Mesenchymal stem cell (in vitro differentiated cells and primary cell): ENCODE measurements around the gene ARHGEF40.

Source experiments
- DNase-seq: peaks from one replicate; pipeline ENCODE4 v3.0.0-alpha.2; 2013
- H2AFZ ChIP-seq: one replicate; pipeline ENCODE4 v1.6.1; 2013; ENCODE audit warnings: low read depth, mild to moderate bottlenecking, control low read depth, inconsistent platforms, low read length, moderate library complexity
- H2AK5ac ChIP-seq: 2 replicates; pipeline ENCODE4 v1.6.1; 2013; ENCODE audit warnings: low read length, moderate library complexity, mild to moderate bottlenecking, inconsistent platforms; ENCODE audit not compliant: severe bottlenecking
- H2BK120ac ChIP-seq: one replicate; pipeline ENCODE4 v1.6.1; 2013; ENCODE audit warnings: low read depth, mild to moderate bottlenecking, inconsistent platforms, low read length, moderate library complexity
- H2BK12ac ChIP-seq, 2 experiments: one replicate each; pipeline ENCODE4 v1.6.1; 2013; ENCODE audit warnings: inconsistent platforms in 2 of 2, low read length in 2 of 2, mild to moderate bottlenecking in 2 of 2, moderate library complexity in 2 of 2, control low read depth in 1 of 2
- H2BK15ac ChIP-seq: one replicate; pipeline ENCODE4 v1.6.1; 2013; ENCODE audit warnings: mild to moderate bottlenecking, low read depth, inconsistent platforms; ENCODE audit not compliant: poor library complexity, severe bottlenecking
- H2BK5ac ChIP-seq: 2 replicates; pipeline ENCODE4 v1.6.1; 2013; ENCODE audit warnings: low read depth, mild to moderate bottlenecking, low read length, control low read depth, inconsistent platforms; ENCODE audit not compliant: poor library complexity, severe bottlenecking
- H3K14ac ChIP-seq, 2 experiments: one replicate each; pipeline ENCODE4 v1.6.1; 2013; ENCODE audit warnings: inconsistent platforms in 2 of 2, low read length in 2 of 2, control low read depth in 1 of 2, mild to moderate bottlenecking in 1 of 2, moderate library complexity in 1 of 2
- H3K18ac ChIP-seq, 2 experiments: one replicate each; pipeline ENCODE4 v1.6.1; 2013; ENCODE audit warnings: inconsistent platforms in 2 of 2, low read length in 2 of 2, control low read depth in 1 of 2, low read depth in 1 of 2, mild to moderate bottlenecking in 1 of 2
- H3K23ac ChIP-seq, 2 experiments: one replicate each; pipeline ENCODE4 v1.6.1; 2013; ENCODE audit warnings: inconsistent platforms in 2 of 2, low read length in 2 of 2, mild to moderate bottlenecking in 2 of 2, moderate library complexity in 2 of 2, control low read depth in 1 of 2
- H3K27ac ChIP-seq: 2 replicates; pipeline ENCODE4 v1.5.1; 2013; ENCODE audit warnings: mild to moderate bottlenecking, moderate library complexity, low read length, control low read depth, inconsistent platforms; ENCODE audit not compliant: poor library complexity, severe bottlenecking
- H3K27me3 ChIP-seq, 2 experiments: 2 replicates each; pipeline versions ENCODE4 v1.6.1 to v1.7.0; 2013; ENCODE audit warnings: low read length in 2 of 2, mild to moderate bottlenecking in 2 of 2, moderate library complexity in 2 of 2, control low read depth in 1 of 2, inconsistent platforms in 1 of 2; ENCODE audit not compliant: control insufficient read depth in 1 of 2, insufficient read depth in 1 of 2
- H3K36me3 ChIP-seq, 2 experiments: 2 replicates each; pipeline versions ENCODE4 v1.6.1 to v1.7.0; 2013; ENCODE audit warnings: low read length in 2 of 2, control low read depth in 1 of 2, inconsistent platforms in 1 of 2, low read depth in 1 of 2, mild to moderate bottlenecking in 1 of 2; ENCODE audit not compliant: insufficient read depth in 2 of 2, control insufficient read depth in 1 of 2
- H3K4ac ChIP-seq, 2 experiments: one replicate each; pipeline ENCODE4 v1.6.1; 2013; ENCODE audit warnings: inconsistent platforms in 2 of 2, low read length in 2 of 2, mild to moderate bottlenecking in 2 of 2, moderate library complexity in 2 of 2, control low read depth in 1 of 2, low read depth in 1 of 2
- H3K4me1 ChIP-seq: 2 replicates; pipeline ENCODE4 v1.6.1; 2013; ENCODE audit warnings: low read depth, low read length, control low read depth; ENCODE audit not compliant: control insufficient read depth, insufficient read depth
- H3K4me2 ChIP-seq: 2 replicates; pipeline ENCODE4 v1.6.1; 2013; ENCODE audit warnings: low read length, mild to moderate bottlenecking, inconsistent platforms; ENCODE audit not compliant: poor library complexity, severe bottlenecking
- H3K4me3 ChIP-seq, 2 experiments: 2 replicates each; pipeline versions ENCODE4 v1.5.1 to v1.7.0; 2013; ENCODE audit warnings: low read length in 2 of 2, mild to moderate bottlenecking in 2 of 2, control low read depth in 1 of 2, low read depth in 1 of 2; ENCODE audit not compliant: insufficient read depth in 1 of 2
- H3K79me1 ChIP-seq: replicated peaks from 2 replicates; pipeline ENCODE4 v1.6.1; 2013; ENCODE audit warnings: mild to moderate bottlenecking, control low read depth, low read length, inconsistent platforms; ENCODE audit not compliant: poor library complexity, severe bottlenecking
- H3K9ac ChIP-seq: 2 replicates; pipeline ENCODE4 v1.7.0; 2013; ENCODE audit warnings: mild to moderate bottlenecking, low read length, moderate library complexity
- H3K9me3 ChIP-seq: 2 replicates; pipeline ENCODE4 v1.7.0; 2013; ENCODE audit warnings: mild to moderate bottlenecking, low read length; ENCODE audit not compliant: control insufficient read depth
- H4K8ac ChIP-seq: one replicate; pipeline ENCODE4 v1.6.1; 2013; ENCODE audit warnings: inconsistent platforms, mild to moderate bottlenecking, low read length, moderate library complexity
- H4K91ac ChIP-seq: one replicate; pipeline ENCODE4 v1.6.1; 2013; ENCODE audit warnings: mild to moderate bottlenecking, low read length, inconsistent platforms
- WGBS: methylation state at CpG from one replicate; pipeline ENCODE4 v1.1.7; 2013; ENCODE audit warnings: mixed read lengths; 5-methylcytosine and 5-hydroxymethylcytosine counted together

Gene ARHGEF40

DNA sequence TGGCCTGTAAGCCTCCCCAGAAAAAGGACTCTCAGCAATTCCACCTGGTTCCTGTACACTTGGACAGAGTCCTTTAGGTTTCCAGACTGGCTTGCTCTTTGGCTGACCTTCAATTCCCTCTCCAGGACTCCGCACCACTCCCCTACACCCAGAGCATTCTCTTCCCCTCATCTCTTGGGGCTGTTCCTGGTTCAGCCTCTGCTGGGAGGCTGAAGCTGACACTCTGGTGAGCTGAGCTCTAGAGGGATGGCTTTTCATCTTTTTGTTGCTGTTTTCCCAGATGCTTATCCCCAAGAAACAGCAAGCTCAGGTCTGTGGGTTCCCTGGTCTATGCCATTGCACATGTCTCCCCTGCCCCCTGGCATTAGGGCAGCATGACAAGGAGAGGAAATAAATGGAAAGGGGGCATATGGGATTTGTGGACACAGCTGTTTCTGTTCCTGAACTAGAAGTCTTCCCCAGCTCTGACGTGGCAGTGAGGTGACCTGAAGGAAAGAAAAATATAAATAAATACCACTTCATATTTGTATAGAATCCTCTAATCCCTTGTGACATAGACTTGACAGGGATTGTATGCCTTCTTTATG, 26.6 kb upstream of the ARHGEF40 start:
- no peak overlapping the region for H4K91ac ChIP-seq
- no peak overlapping the region for H2BK12ac ChIP-seq
- 80% methylated on average over 1 of the region's 2 CpGs for WGBS
- no peak overlapping the region for H3K14ac ChIP-seq
- H3K27ac ChIP-seq, result no peak overlapping the region
- H3K36me3 ChIP-seq, result no peaks in the 10 kb centered on the region
- H2BK120ac ChIP-seq, result no peak overlapping the region
- H3K79me1 ChIP-seq, result no peaks in the 10 kb centered on the region
- H3K23ac ChIP-seq, result no peak overlapping the region
- no peak overlapping the region for H4K8ac ChIP-seq
- H3K18ac ChIP-seq, result no peak overlapping the region
- no peak overlapping the region for H2AK5ac ChIP-seq
- no peak overlapping the region for H3K9ac ChIP-seq
- H3K4ac ChIP-seq, result no peak overlapping the region
- H3K27me3 ChIP-seq, result peaks cover 0 to 8% of the 10 kb centered on the region in 2 experiments
- H3K4me2 ChIP-seq, result no peak overlapping the region
- no peak overlapping the region for H2AFZ ChIP-seq
- peaks cover 7% of the 10 kb centered on the region for H3K4me1 ChIP-seq
- no peak for DNase-seq
- no peak overlapping the region for H2BK5ac ChIP-seq
- H2BK15ac ChIP-seq, result no peak overlapping the region
- no peaks in the 10 kb centered on the region for H3K9me3 ChIP-seq
- H3K4me3 ChIP-seq, result no peak overlapping the region

DNA sequence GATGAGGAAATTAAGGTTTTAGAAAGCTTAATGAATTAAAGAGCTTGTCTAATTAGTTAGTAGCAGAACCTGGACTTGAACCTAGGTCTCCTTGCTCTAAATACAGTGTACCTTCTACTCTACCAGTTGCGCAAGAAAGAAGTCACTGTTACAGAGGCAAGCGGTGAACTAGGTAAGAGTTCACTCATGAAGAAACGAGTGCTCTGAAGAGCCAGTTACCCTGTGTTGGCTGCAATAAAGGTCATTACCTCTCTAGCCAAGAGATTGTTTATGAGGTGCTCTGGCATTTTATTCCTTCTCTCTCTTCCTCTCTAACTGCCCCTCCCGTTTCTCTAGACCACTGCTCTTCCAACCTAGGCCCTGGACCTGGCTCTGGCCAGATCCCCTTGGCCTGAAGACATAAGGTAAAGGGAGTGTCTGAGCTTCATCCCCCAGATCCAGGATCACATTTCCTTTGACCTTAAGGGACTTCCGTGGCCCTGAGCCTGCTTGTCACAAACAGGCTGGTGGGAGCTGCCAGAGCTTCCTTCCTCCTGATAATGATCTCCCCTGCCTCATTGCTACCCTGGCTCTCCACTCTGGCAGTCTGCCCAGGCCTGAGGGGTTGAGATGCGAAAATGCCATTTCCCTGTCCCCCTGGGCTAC, 26.0 kb upstream of the ARHGEF40 start:
- peaks cover 0 to 8% of the 10 kb centered on the region in 2 experiments for H3K27me3 ChIP-seq
- no peak for DNase-seq
- no peak overlapping the region for H3K23ac ChIP-seq
- no peak overlapping the region for H3K4me3 ChIP-seq
- 36% methylated on average over 4 of the region's 6 CpGs for WGBS
- H2BK15ac ChIP-seq, result no peak overlapping the region
- no peak overlapping the region for H2AK5ac ChIP-seq
- no peaks in the 10 kb centered on the region for H3K9me3 ChIP-seq
- no peak overlapping the region for H4K91ac ChIP-seq
- no peaks in the 10 kb centered on the region for H3K79me1 ChIP-seq
- H3K4ac ChIP-seq, result no peak overlapping the region
- peaks cover 5% of the 10 kb centered on the region for H3K4me1 ChIP-seq
- no peak overlapping the region for H2BK120ac ChIP-seq
- H3K27ac ChIP-seq, result no peak overlapping the region
- no peak overlapping the region for H3K9ac ChIP-seq
- no peak overlapping the region for H3K4me2 ChIP-seq
- H2BK12ac ChIP-seq, result peak overlapping the region in 1 of 2 experiments; percentile 50
- no peak overlapping the region for H3K14ac ChIP-seq
- peak overlapping the region; percentile 25 for H4K8ac ChIP-seq
- no peak overlapping the region for H2AFZ ChIP-seq
- no peaks in the 10 kb centered on the region for H3K36me3 ChIP-seq
- H2BK5ac ChIP-seq, result no peak overlapping the region
- no peak overlapping the region for H3K18ac ChIP-seq

DNA sequence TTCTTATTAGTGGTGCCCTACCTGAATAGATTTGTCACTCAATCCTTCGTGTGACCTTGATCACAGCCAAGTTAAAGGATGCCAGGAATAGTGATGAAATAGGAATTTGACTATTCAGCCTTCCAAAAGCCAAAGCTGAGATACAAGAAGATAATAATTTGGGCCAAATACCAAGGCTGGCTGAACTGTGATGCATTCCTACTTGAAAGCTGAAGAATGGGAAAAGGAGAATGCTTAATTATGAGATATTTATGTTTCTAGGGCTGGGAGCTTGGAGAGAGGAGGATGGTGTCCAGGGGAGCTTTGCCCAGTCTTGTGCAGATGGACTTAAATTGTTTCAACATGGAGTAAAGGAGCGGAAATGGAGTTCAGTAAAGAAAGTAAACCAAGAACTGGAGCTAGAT, 22.7 kb upstream of the ARHGEF40 start:
- Histone ChIP-seq H3K23ac (no peak overlapping the region), H3K18ac (no peak overlapping the region), H2BK5ac (no peak overlapping the region), H2AK5ac (no peak overlapping the region), H3K79me1 (no peaks in the 10 kb centered on the region), H2BK120ac (no peak overlapping the region), H3K27me3 (peaks cover 0 to 8% of the 10 kb centered on the region in 2 experiments), H2AFZ (no peak overlapping the region), H3K4ac (no peak overlapping the region), H3K4me2 (no peak overlapping the region), H4K91ac (no peak overlapping the region), H3K4me1 (peaks cover 5% of the 10 kb centered on the region), H3K9me3 (no peaks in the 10 kb centered on the region), H3K9ac (no peak overlapping the region), H3K36me3 (no peaks in the 10 kb centered on the region), H4K8ac (no peak overlapping the region), H3K27ac (no peak overlapping the region), H2BK12ac (no peak overlapping the region), H3K14ac (no peak overlapping the region), H2BK15ac (no peak overlapping the region), H3K4me3 (no peak overlapping the region)
- 90% methylated on average over 2 of the region's 2 CpGs for WGBS
- DNase-seq, result no peak

DNA sequence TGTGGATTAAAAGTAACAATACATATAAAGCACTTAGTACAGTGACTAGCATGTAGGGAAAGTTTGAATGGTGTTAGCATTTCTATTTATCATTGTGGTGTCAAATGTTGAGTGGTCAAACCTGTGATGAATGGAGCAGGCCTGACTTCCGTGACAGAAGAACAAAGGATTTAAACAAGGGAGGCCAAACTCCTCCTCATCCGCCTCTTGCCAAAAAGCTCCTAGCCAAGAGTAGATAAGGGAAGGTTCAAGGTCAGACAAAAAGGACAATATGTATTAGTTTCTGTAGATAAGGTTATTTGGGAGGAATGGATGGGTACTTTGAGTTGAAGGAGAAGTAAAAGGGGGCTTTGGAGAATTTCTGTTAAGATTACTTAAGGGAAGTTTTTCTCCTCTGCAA, 21.5 kb upstream of the ARHGEF40 start:
- no peak for DNase-seq
- Histone ChIP-seq H3K9me3 (no peaks in the 10 kb centered on the region), H2AK5ac (no peak overlapping the region), H3K79me1 (no peaks in the 10 kb centered on the region), H3K4me2 (no peak overlapping the region), H2AFZ (no peak overlapping the region), H3K4ac (no peak overlapping the region), H3K18ac (no peak overlapping the region), H3K27me3 (peaks cover 0 to 8% of the 10 kb centered on the region in 2 experiments), H3K14ac (no peak overlapping the region), H3K4me1 (no peaks in the 10 kb centered on the region), H2BK120ac (no peak overlapping the region), H2BK5ac (no peak overlapping the region), H3K23ac (no peak overlapping the region), H2BK12ac (no peak overlapping the region), H3K9ac (no peak overlapping the region), H2BK15ac (no peak overlapping the region), H4K8ac (no peak overlapping the region), H4K91ac (no peak overlapping the region), H3K36me3 (no peaks in the 10 kb centered on the region), H3K27ac (no peak overlapping the region), H3K4me3 (no peak overlapping the region)
- 100% methylated on average over 2 of the region's 2 CpGs for WGBS
